Lung (tissue), 12 donors: ENCODE results near the gene KRTAP5-8. TPM values are rescaled to one million over a fixed set of nuclear protein-coding genes. Genes with fewer than 3 reads are reported as not detected.
"Not testable (repeated sequence)": the region's sequence is repeated elsewhere in the genome, so short reads cannot be mapped to it uniquely, and the experiment has no call there.

Experiments used
- ATAC-seq: fragments of 200-7000 bp; cut with Tn5 transposase; one replicate; pipeline ENCODE4 v1.9.1; 2020; ENCODE audit warnings: moderate number of reproducible peaks; ENCODE audit not compliant: insufficient read depth, low FRiP score
- DNase-seq, 3 donors: peaks; one replicate each; pipeline ENCODE4 v3.0.0-alpha.2; 2013 to 2017
- H3K27ac ChIP-seq, 2 donors: one replicate each; pipeline ENCODE4 v1.5.1; 2013; ENCODE audit warnings: mild to moderate bottlenecking in 2 of 2, moderate library complexity in 2 of 2, control low read depth in 1 of 2, inconsistent platforms in 1 of 2, low read depth in 1 of 2, low read length in 1 of 2
- H3K27me3 ChIP-seq, 3 donors: one replicate each; pipeline ENCODE4 v1.5.1; 2013; ENCODE audit warnings: low read length in 2 of 3; ENCODE audit not compliant: control insufficient read depth in 3 of 3, insufficient read depth in 3 of 3
- H3K36me3 ChIP-seq, 4 donors: one replicate each; pipeline ENCODE4 v1.5.1; 2013; ENCODE audit warnings: low read length in 4 of 4, mild to moderate bottlenecking in 1 of 4, moderate library complexity in 1 of 4; ENCODE audit not compliant: control insufficient read depth in 4 of 4, insufficient read depth in 4 of 4
- H3K4me1 ChIP-seq, 5 donors: one replicate each; pipeline ENCODE4 v1.5.1; 2013; ENCODE audit warnings: low read length in 5 of 5, mild to moderate bottlenecking in 2 of 5, moderate library complexity in 1 of 5; ENCODE audit not compliant: control insufficient read depth in 5 of 5, insufficient read depth in 5 of 5
- H3K4me3 ChIP-seq: one replicate; pipeline ENCODE4 v1.5.1; 2013; ENCODE audit warnings: mild to moderate bottlenecking, control low read depth, moderate library complexity
- H3K9ac ChIP-seq, 2 donors: one replicate each; pipeline ENCODE4 v1.5.1; 2013; ENCODE audit warnings: low read length in 2 of 2, control low read depth in 1 of 2; ENCODE audit not compliant: insufficient read depth in 1 of 2
- H3K9me3 ChIP-seq, 4 donors: one replicate each; pipeline ENCODE4 v1.5.1; 2013; ENCODE audit warnings: low read length in 3 of 4, mild to moderate bottlenecking in 1 of 4, moderate library complexity in 1 of 4; ENCODE audit not compliant: control insufficient read depth in 4 of 4, insufficient read depth in 3 of 4
- CTCF ChIP-seq: IDR thresholded peaks from 2 replicates; pipeline ENCODE4 v1.5.1; 2012; ENCODE audit warnings: mild to moderate bottlenecking; ENCODE audit errors: control extremely low read depth, extremely low read depth
- WGBS, 2 donors: extraction: QIAGEN DNeasy Blood & Tissue Kit; methylation state at CpG; one replicate each; pipeline ENCODE4 v1.1.7; 2013; 5-methylcytosine and 5-hydroxymethylcytosine counted together
- polyA plus RNA-seq, 2 donors: library from polyadenylated mRNA; stranded (reverse); fragments of 200-250 nt; gene quantifications; one replicate each; pipeline ENCODE4 v1.2.1, GENCODE V29; 2013
- total RNA-seq, 2 donors: library from RNA; depleted of rRNA in 1 of 2; stranded (reverse); fragments of >200 nt in 1 of 2; gene quantifications; one replicate each; pipeline ENCODE4 v1.2.1, GENCODE V29; 2014 to 2021
- donor health status: control.
- donor health status: control.
- donor health status: Bipolar disorder and iron deficiency.
- donor health status: healthy.
- donor health status: DM: yes; HTN: yes; CAD: no.

KRTAP5-8 gene
- total and polyA plus RNA-seq, 4 donors: 0.03 to 0.34 (median 0.20) TPM; not detected in 1

GRCh38 chr11:71519546-71519945, 18.3 kb upstream of the KRTAP5-8 start:
- 78 to 87% methylated on average over 10 of the region's 10 CpGs for WGBS, 2 donors
- no peaks in the 10 kb centered on the region for H3K36me3 ChIP-seq

DNA sequence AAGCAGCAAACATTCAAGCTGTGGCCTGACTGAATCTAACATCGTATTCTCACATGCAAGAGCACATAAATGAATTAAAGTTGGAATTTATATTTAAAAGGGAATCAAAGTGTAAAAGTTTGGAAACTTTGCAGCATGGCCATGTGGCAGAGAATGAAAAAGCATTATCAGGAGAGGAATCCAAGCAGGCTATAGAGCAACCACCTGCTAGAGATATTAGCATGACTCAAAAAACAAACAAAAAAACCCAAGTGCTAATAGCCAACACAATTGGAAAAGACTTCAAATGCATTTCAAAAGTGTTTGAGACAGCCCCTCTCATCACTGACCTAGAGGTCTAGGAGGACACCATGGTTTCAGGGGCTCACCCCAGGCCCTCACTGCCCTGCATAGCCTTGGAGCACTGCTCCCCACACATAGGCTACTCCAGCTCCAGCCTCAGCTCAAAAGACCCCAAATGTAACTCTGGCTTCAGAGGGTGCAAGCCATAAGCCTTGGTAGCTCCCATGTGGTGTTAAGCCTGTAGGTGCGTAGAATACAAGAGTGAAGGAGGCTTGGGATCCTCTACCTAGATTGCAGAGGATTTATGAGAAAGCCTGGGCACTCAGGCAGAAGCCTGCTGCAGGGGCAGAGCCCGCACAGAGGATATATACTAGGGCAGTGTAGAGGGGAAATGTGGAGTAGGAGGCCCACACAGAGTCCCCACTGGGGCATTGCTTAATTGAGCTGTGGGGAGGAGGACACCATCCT, 12.5 kb upstream of the KRTAP5-8 start:
- no peak for DNase-seq
- Histone ChIP-seq H3K9me3 (no peaks in the 10 kb centered on the region), H3K36me3 (no peaks in the 10 kb centered on the region), H3K27me3 (no peaks in the 10 kb centered on the region), H3K4me1 (no peaks in the 10 kb centered on the region), H3K9ac (no peak overlapping the region), H3K4me3 (no peak overlapping the region), H3K27ac (no peak overlapping the region)
- WGBS, 2 donors: 65 to 86% methylated on average over 3 of the region's 3 CpGs
- TF ChIP-seq CTCF: no peak
- no peak for ATAC-seq

More at GRCh38 chr11:71519546-71519945, 18.3 kb upstream of the KRTAP5-8 start:
- Histone ChIP-seq H3K9me3 (no peaks in the 10 kb centered on the region), H3K27ac (no peak overlapping the region), H3K4me1 (no peaks in the 10 kb centered on the region), H3K4me3 (no peak overlapping the region), H3K9ac (no peak overlapping the region), H3K27me3 (no peaks in the 10 kb centered on the region)
- no peak for TF ChIP-seq CTCF
- ATAC-seq (no peak), DNase-seq (no peak)

DNA sequence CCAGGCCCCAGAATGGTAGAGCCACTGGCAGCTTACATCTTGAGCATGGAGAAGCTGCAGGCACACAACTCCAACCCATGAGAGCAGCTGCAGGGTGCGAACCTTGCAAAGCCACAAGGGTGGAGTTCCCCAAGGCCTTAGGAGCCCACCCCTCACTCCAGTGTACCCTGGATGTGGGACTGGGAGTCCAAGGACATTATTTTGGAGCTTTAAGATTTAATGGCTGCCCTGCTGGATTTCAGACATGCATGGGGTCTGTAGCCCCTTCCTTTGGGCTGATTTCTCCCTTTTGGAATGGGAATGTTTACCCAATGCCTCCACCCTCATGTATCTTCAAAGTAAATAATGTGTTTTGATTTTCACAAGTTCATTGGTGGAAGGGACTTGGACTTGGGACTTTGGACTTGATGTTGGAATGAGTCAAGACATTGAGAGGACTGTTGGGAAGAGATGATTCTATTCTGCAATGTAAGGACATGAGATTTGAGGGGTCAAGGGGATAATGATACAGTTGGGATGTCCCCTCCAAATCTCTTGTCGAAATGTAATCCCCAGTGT, 11.8 kb upstream of the KRTAP5-8 start:
- Histone ChIP-seq H3K9ac (no peak overlapping the region), H3K4me3 (no peak overlapping the region), H3K9me3 (no peaks in the 10 kb centered on the region), H3K27me3 (no peaks in the 10 kb centered on the region), H3K4me1 (no peaks in the 10 kb centered on the region), H3K36me3 (no peaks in the 10 kb centered on the region), H3K27ac (no peak overlapping the region)
- no peak for TF ChIP-seq CTCF
- ATAC-seq (no peak), DNase-seq (no peak)
- WGBS, 2 donors: 84 to 94% methylated on average over 2 of the region's 2 CpGs

GRCh38 chr11:71526796-71527575, 10.8 kb upstream of the KRTAP5-8 start, which contains the start of gene KRTAP5-7:
Gene KRTAP5-7 (plus strand): TSS chr11:71527267. CDS start chr11:71527301, 34 bp downstream.
- not testable (repeated sequence) for H3K27me3 ChIP-seq, H3K4me3 ChIP-seq, ATAC-seq, H3K9ac ChIP-seq, H3K27ac ChIP-seq, DNase-seq, H3K36me3 ChIP-seq, H3K9me3 ChIP-seq, H3K4me1 ChIP-seq
- 63 to 70% methylated on average over 10 of the region's 10 CpGs for WGBS, 2 donors
